Aorta (tissue), 5 donors: ENCODE results near the gene FBXO31. TPM values are rescaled to one million over a fixed set of nuclear protein-coding genes. Genes with fewer than 3 reads are reported as not detected.
"Not testable (repeated sequence)": the region's sequence is repeated elsewhere in the genome, so short reads cannot be mapped to it uniquely, and the experiment has no call there.

Experiments used
- ATAC-seq: fragments of 200-7000 bp; cut with Tn5 transposase; one replicate; pipeline ENCODE4 v1.9.1; 2022; ENCODE audit warnings: moderate library complexity; ENCODE audit not compliant: low FRiP score
- DNase-seq, 2 donors: peaks; one replicate each; pipeline ENCODE4 v3.0.0-alpha.2; 2020
- H3K27ac ChIP-seq, 2 donors: one replicate each; pipeline ENCODE4 v1.5.1; 2013; ENCODE audit warnings: low read length in 2 of 2, mild to moderate bottlenecking in 2 of 2, moderate library complexity in 2 of 2, control low read depth in 1 of 2, inconsistent platforms in 1 of 2, low read depth in 1 of 2
- H3K27me3 ChIP-seq, 2 donors: one replicate each; pipeline ENCODE4 v1.6.1; 2013; ENCODE audit warnings: control low read depth in 1 of 2, low read length in 1 of 2, mild to moderate bottlenecking in 1 of 2, moderate library complexity in 1 of 2; ENCODE audit not compliant: insufficient read depth in 2 of 2, control insufficient read depth in 1 of 2
- H3K36me3 ChIP-seq, 2 donors: one replicate each; pipeline ENCODE4 v1.6.1; 2013; ENCODE audit warnings: control low read depth in 1 of 2, low read length in 1 of 2, mild to moderate bottlenecking in 1 of 2; ENCODE audit not compliant: insufficient read depth in 2 of 2, control insufficient read depth in 1 of 2
- H3K4me1 ChIP-seq, 2 donors: one replicate each; pipeline ENCODE4 v1.6.1; 2013; ENCODE audit warnings: low read length in 2 of 2, control low read depth in 1 of 2, mild to moderate bottlenecking in 1 of 2, moderate library complexity in 1 of 2; ENCODE audit not compliant: insufficient read depth in 2 of 2, control insufficient read depth in 1 of 2
- H3K4me3 ChIP-seq, 2 donors: one replicate each; pipeline ENCODE4 v1.5.1; 2013; ENCODE audit warnings: low read length in 2 of 2, control low read depth in 1 of 2, mild to moderate bottlenecking in 1 of 2
- H3K9me3 ChIP-seq: one replicate; pipeline ENCODE4 v1.6.1; 2013; ENCODE audit warnings: mild to moderate bottlenecking, low read length; ENCODE audit not compliant: control insufficient read depth
- WGBS, 2 donors: extraction: QIAGEN DNeasy Blood & Tissue Kit; methylation state at CpG; one replicate each; pipeline ENCODE4 v1.1.7; 2013; 5-methylcytosine and 5-hydroxymethylcytosine counted together
- intact Hi-C, 2 donors: fragments of 100-400 bp; cut with DNase I; formaldehyde crosslinking; loops; one replicate each; pipeline versions ENCODE4 v1.14.2 to v1.15.0; 2022
- polyA plus RNA-seq, 2 donors: library from polyadenylated mRNA; stranded (reverse); fragments of 200-250 nt; gene quantifications; one replicate each; pipeline ENCODE4 v1.2.3, GENCODE V29; 2013
- total RNA-seq, 2 donors: library from RNA; stranded (reverse); fragmentation: NEBNext Ultra II Directional; extraction: Animal tissue kit (Norgen Biotek cat#: 25700); gene quantifications; one replicate each; pipeline ENCODE4 v1.2.1, GENCODE V29; 2021
- donor health status: healthy with polysubstance abuse.
- donor health status: Bipolar disorder and iron deficiency.
- donor health status: DM: no; HTN: no; CAD: no.
- donor health status: DM: no; HTN: no; CAD: no.
- donor health status: DM: yes; HTN: yes; CAD: no.

FBXO31 gene
- total and polyA plus RNA-seq, 4 donors = 6.0 to 57.9 (median 41.1) TPM

GRCh38 chr16:87382023-87382785 is 1.4 kb downstream of the FBXO31 start:
- Histone ChIP-seq H3K36me3 (no peaks in the 10 kb centered on the region), H3K27me3 (no peaks in the 10 kb centered on the region), H3K4me3 (peak overlapping the region; percentile 6 to 76), H3K27ac (peak overlapping the region in 1 of 2 donors; percentile 42), H3K9me3 (no peaks in the 10 kb centered on the region), H3K4me1 (peaks cover 0 to 2% of the 10 kb centered on the region in 2 donors)
- DNase-seq = peak in 1 of 2 donors; percentile 73
- ATAC-seq = no peak
- whole genome bisulfite sequencing, 2 donors = 13 to 14% methylated on average over 17 of the region's 17 CpGs
- intact Hi-C loops = loop anchor here (5.0 to 10.0 kb wide), 4 partner anchors 65 to 825 kb away; partner anchors contain the start of genes C16orf95 (in 2 of the 2), FOXC2 (in 1 of the 2) and MTHFSD (in 1 of the 2)

DNA sequence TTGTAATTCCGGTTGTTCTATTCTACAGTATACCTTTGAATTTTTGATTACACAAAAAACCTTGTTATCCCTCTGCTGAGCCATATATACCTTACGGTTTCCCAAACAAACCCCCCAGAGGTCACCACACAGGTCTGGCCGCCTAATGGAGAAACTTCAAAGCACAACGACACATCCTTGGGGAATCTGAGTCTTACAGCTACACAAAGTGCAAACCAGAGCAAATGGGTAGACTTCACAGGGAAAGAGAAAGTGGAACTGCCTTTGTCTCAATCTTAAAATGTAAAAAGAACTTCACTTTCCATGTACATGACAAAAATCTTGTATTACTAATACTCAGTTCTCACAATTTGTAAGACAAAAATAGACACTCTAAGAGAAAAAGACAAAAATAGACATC is 2.7 kb downstream of the FBXO31 start:
- 18 to 27% methylated on average over 4 of the region's 4 CpGs for WGBS, 2 donors
- intact Hi-C loops = loop anchor here (5.0 to 10.0 kb wide), 4 partner anchors 64 to 824 kb away; partner anchors contain the start of genes C16orf95 (in 2 of the 2), FOXC2 (in 1 of the 2) and MTHFSD (in 1 of the 2)
- Histone ChIP-seq H3K4me3 (no peak overlapping the region), H3K9me3 (no peaks in the 10 kb centered on the region), H3K27me3 (no peaks in the 10 kb centered on the region), H3K4me1 (peaks cover 0 to 2% of the 10 kb centered on the region in 2 donors), H3K27ac (peak overlapping the region in 1 of 2 donors; percentile 53), H3K36me3 (no peaks in the 10 kb centered on the region)
- ATAC-seq (no peak), DNase-seq (peak in 1 of 2 donors; percentile 8)

GRCh38 chr16:87380403-87380802 is 3.2 kb downstream of the FBXO31 start:
- peak in 1 of 2 donors; percentile 16 for DNase-seq
- peaks cover 0 to 2% of the 10 kb centered on the region in 2 donors for H3K4me1 ChIP-seq
- ATAC-seq = no peak

DNA sequence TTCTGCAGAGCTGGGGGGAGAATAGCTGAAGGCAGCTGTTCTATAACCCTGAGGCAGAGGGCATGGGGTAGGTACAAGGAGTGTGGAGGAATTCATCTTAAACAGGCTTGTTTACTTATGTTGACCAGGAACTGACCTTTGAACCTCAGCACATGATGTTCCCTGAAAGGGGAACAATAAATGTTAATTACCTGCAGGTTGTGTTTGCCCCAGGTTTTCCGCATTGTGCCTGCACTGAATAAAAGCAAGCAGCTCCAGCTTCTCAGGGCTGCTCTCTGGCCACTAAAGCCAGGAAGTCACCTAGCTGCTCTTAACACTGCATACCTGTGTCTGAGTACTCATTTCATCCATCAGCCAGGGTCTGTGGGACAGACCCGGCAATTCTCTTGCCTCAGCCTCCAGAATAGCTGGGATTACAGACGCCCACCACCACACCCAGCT is 4.2 kb downstream of the FBXO31 start:
- not testable (repeated sequence) for H3K4me1 ChIP-seq, H3K27ac ChIP-seq, ATAC-seq

More at GRCh38 chr16:87380403-87380802, 3.2 kb downstream of the FBXO31 start:
- Histone ChIP-seq H3K9me3 (no peaks in the 10 kb centered on the region), H3K27me3 (no peaks in the 10 kb centered on the region), H3K27ac (peak overlapping the region in 1 of 2 donors; percentile 17), H3K36me3 (no peaks in the 10 kb centered on the region), H3K4me3 (no peak overlapping the region)
- WGBS, 2 donors = 79% methylated on average over 10 of the region's 10 CpGs
- intact Hi-C loops = loop anchor here (5.0 to 10.0 kb wide), 4 partner anchors 63 to 823 kb away; partner anchors contain the start of genes C16orf95 (in 2 of the 2), FOXC2 (in 1 of the 2) and MTHFSD (in 1 of the 2)

GRCh38 chr16:87376660-87377059 is 6.9 kb downstream of the FBXO31 start:
- H3K9me3 ChIP-seq = no peaks in the 10 kb centered on the region
- peaks cover 0 to 2% of the 10 kb centered on the region in 2 donors for H3K4me1 ChIP-seq
- no peaks in the 10 kb centered on the region for H3K36me3 ChIP-seq
- 94 to 95% methylated on average over 6 of the region's 6 CpGs for WGBS, 2 donors
- no peak for ATAC-seq
- H3K27ac ChIP-seq = no peak overlapping the region
- H3K27me3 ChIP-seq = no peaks in the 10 kb centered on the region
- DNase-seq = peak in 1 of 2 donors; percentile 42
- H3K4me3 ChIP-seq = no peak overlapping the region
- intact Hi-C loops = no loop called here

More for the DNA sequence above, 4.2 kb downstream of the FBXO31 start:
- H3K9me3 ChIP-seq, H3K27me3 ChIP-seq, intact Hi-C loops, H3K4me3 ChIP-seq, H3K36me3 ChIP-seq: not testable (repeated sequence)
- DNase-seq = peak in 1 of 2 donors; percentile 32
- WGBS, 2 donors = 90 to 95% methylated on average over 3 of the region's 3 CpGs

DNA sequence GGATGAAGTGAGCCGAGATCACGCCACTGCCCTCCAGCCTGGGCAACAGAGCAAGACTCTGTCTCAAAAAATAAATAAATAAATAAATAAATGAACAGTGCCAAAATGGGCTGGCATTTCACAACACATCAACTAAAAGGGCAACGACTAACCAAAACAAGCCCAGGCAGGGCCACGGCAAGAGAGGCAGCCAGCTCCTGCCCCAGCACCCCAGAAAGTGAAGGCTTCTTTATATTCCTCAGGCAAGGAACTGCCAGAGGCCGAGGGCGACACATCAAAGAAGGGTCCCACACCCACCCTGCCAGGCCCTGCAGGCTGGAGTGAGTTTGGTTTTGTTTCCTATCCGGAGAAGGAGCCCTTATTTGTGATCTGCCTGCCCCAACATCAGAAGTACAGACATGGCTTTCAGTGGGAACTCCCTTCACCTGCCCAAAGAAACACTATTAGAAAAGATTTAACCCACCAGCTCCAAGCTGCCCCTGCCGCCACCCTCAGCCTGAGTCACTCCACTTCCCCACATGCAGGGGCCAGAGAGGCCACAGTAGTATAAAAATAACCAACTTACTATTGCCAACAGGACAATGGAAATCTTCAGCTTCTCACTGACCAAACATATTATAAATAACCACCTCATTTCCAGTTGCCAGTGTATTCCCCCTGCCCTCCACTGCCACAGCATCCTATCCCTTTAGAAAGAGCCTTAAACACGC is 8.0 kb downstream of the FBXO31 start:
- no peaks in the 10 kb centered on the region for H3K9me3 ChIP-seq
- DNase-seq (peak in 1 of 2 donors; percentile 50), ATAC-seq (no peak)
- intact Hi-C loops = no loop called here
- no peaks in the 10 kb centered on the region for H3K27me3 ChIP-seq
- no peaks in the 10 kb centered on the region for H3K4me1 ChIP-seq
- WGBS, 2 donors = 63 to 66% methylated on average over 9 of the region's 9 CpGs
- H3K4me3 ChIP-seq = no peak overlapping the region
- no peaks in the 10 kb centered on the region for H3K36me3 ChIP-seq
- no peak overlapping the region for H3K27ac ChIP-seq

- Histone ChIP-seq H3K36me3 (no peaks in the 10 kb centered on the region), H3K4me1 (no peaks in the 10 kb centered on the region), H3K4me3 (no peak overlapping the region), H3K27me3 (no peaks in the 10 kb centered on the region), H3K9me3 (no peaks in the 10 kb centered on the region), H3K27ac (no peak overlapping the region)
- intact Hi-C loops = no loop called here
- no peak for ATAC-seq
- DNase-seq = peak in 1 of 2 donors; percentile 33
- WGBS, 2 donors = 90 to 93% methylated on average over 13 of the region's 13 CpGs
These were observed 9.3 kb downstream of the FBXO31 start for GRCh38 chr16:87374313-87374712.

GRCh38 chr16:87372305-87372704 is 11.3 kb downstream of the FBXO31 start:
- WGBS, 2 donors = 89 to 92% methylated on average over 4 of the region's 4 CpGs
- no peaks in the 10 kb centered on the region for H3K4me1 ChIP-seq
- no peaks in the 10 kb centered on the region for H3K36me3 ChIP-seq
- no peaks in the 10 kb centered on the region for H3K27me3 ChIP-seq
- intact Hi-C loops = no loop called here
- H3K4me3 ChIP-seq = no peak overlapping the region
- ATAC-seq (no peak), DNase-seq (peak in 1 of 2 donors; percentile 10)
- no peak overlapping the region for H3K27ac ChIP-seq
- no peaks in the 10 kb centered on the region for H3K9me3 ChIP-seq
